ENCODE results near the gene NAT14. TPM values are rescaled to one million over a fixed set of nuclear protein-coding genes. Genes with fewer than 3 reads are reported as not detected.

Gene NAT14
- total and polyA plus RNA-seq, 2 of the 8 experiments (the other 6 are each of a cell fraction or from before 2014, with no cell fraction given), result 47.1 to 71.2 TPM

- TF ChIP-seq PHF8 (conservative IDR thresholded peaks at IDR 0.05; ENCODE audit: low read depth, low read length) (no peak), BCL11A (IDR thresholded peaks at IDR 0.05; ENCODE audit: low read depth in 2 of 2, low read length in 2 of 2) (no peak), E2F6 (IDR thresholded peaks at IDR 0.05) (0 out of 2 replicates have a peak, but pooled peaks have one; percentile 34), CREB1 (IDR thresholded peaks at IDR 0.05) (peak; percentile 6), RFX5 (IDR thresholded peaks at IDR 0.05; ENCODE audit: borderline replicate concordance, low read depth, low read length) (no peak), SP4 (IDR thresholded peaks at IDR 0.05; ENCODE audit: low read length) (peak; percentile 87), EZH2 (IDR thresholded peaks at IDR 0.05; ENCODE audit: low read depth, low read length, severe bottlenecking) (no peak), USF2 (IDR thresholded peaks at IDR 0.05; ENCODE audit: low read length) (no peak), RBBP5 (IDR thresholded peaks at IDR 0.05; ENCODE audit: borderline replicate concordance, low read depth, low read length) (no peak), ASH2L (IDR thresholded peaks at IDR 0.05; ENCODE audit: low read length) (no peak), HDAC2 (IDR thresholded peaks at IDR 0.05; ENCODE audit: borderline replicate concordance in 1 of 2, low read depth in 2 of 2, low read length in 2 of 2) (no peak), MAX (IDR thresholded peaks at IDR 0.05) (peak; percentile 53), SP2 (IDR thresholded peaks at IDR 0.05; ENCODE audit: low read length) (no peak), CTBP2 (IDR thresholded peaks at IDR 0.05; ENCODE audit: borderline replicate concordance, insufficient read depth, insufficient read length, low read length) (no peak), TAF7 (optimal IDR thresholded peaks at IDR 0.05; ENCODE audit: borderline replicate concordance, low read depth, low read length) (no peak), CBX8 (IDR thresholded peaks at IDR 0.05; ENCODE audit: borderline replicate concordance, low read depth, low read length) (no peak), GTF2F1 (IDR thresholded peaks at IDR 0.05; ENCODE audit: borderline replicate concordance, low read depth, low read length) (no peak), KDM4A (IDR thresholded peaks at IDR 0.05; ENCODE audit: low read depth, low read length, severe bottlenecking) (no peak), FOSL1 (IDR thresholded peaks at IDR 0.05; ENCODE audit: insufficient read depth, low read depth, low read length) (no peak), TBP (IDR thresholded peaks at IDR 0.05; ENCODE audit: low read depth, low read length) (0 out of 2 replicates have a peak, but pooled peaks have one; percentile 6), YY1 (IDR thresholded peaks at IDR 0.05; ENCODE audit: low read depth, low read length) (no peak), JUND (IDR thresholded peaks at IDR 0.05; ENCODE audit: low read length) (peak; percentile 85)
These were observed 32.1 kb upstream of the NAT14 start (continued) for GRCh38 chr19:55452749-55453346.
